GM06990 (cell line): ENCODE results near the gene LRCH4.
A peak's percentile ranks its signal among the peaks of the same experiment; 100 is the strongest.

Source experiments
- DNase-seq: peaks from one replicate; pipeline ENCODE4 v3.0.0-alpha.2; 2011; ENCODE audit not compliant: insufficient read length; ENCODE audit errors: extremely low read depth
- H3K27me3 ChIP-seq: replicated peaks from 2 replicates; pipeline ENCODE4 v1.6.0; 2011; ENCODE audit warnings: low read length; ENCODE audit not compliant: control insufficient read depth, insufficient read depth
- H3K36me3 ChIP-seq: 2 replicates; pipeline ENCODE4 v1.5.1; 2011; ENCODE audit warnings: low read length; ENCODE audit not compliant: control insufficient read depth, insufficient read depth
- H3K4me3 ChIP-seq: replicated peaks from 2 replicates; pipeline ENCODE4 v1.5.1; 2011; ENCODE audit warnings: low read depth, mild to moderate bottlenecking, control low read depth, low read length
- TF ChIP-seq, protein P1 (sequence below): IDR thresholded peaks from 2 replicates; pipeline ENCODE4 v1.5.1; 2011; ENCODE audit warnings: low read length, control low read depth, mild to moderate bottlenecking, inconsistent platforms; ENCODE audit not compliant: insufficient read depth, poor library complexity, severe bottlenecking

The LRCH4 gene

DNA sequence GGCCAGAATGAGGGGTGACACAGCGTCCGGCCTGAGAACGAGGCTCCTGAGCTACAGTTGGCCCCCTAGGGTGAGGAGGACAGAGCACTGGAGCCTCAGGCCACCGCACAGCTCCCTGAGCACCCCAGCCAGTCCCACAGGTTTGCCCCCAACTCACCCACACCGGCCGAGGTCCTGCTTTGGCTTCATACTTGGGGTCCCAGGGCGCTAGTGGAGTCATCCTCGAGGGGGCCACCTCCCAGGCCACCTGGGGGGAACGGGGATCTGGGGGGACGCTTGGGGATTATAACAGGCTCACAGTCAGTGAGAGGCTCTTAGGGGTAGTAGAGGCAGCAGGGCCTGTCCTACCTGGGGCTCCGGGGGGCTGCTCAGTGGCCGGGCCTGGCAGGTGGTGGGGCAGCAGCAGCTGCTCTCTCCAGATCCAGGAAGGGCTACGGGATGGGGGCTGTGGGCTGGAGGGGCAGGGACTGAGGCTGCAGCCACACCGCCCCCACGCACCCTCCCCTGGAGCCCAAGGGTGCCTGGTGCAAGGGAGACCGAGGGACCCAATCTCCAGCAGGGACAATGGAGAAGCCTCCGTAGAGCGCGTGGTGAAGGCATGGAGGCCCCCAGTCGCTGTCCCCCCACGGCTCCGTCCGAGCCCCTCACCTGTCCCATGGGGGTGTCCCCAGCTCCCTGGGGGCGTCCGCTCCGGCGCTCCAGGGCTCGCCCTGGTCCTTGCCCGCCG, 12.8 kb downstream of the LRCH4 start:
- no peak for DNase-seq
- H3K27me3 ChIP-seq: no peaks in the 10 kb centered on the region
- no peak overlapping the region for H3K4me3 ChIP-seq
- peaks cover 27% of the 10 kb centered on the region for H3K36me3 ChIP-seq
- TF ChIP-seq, protein P1, sequence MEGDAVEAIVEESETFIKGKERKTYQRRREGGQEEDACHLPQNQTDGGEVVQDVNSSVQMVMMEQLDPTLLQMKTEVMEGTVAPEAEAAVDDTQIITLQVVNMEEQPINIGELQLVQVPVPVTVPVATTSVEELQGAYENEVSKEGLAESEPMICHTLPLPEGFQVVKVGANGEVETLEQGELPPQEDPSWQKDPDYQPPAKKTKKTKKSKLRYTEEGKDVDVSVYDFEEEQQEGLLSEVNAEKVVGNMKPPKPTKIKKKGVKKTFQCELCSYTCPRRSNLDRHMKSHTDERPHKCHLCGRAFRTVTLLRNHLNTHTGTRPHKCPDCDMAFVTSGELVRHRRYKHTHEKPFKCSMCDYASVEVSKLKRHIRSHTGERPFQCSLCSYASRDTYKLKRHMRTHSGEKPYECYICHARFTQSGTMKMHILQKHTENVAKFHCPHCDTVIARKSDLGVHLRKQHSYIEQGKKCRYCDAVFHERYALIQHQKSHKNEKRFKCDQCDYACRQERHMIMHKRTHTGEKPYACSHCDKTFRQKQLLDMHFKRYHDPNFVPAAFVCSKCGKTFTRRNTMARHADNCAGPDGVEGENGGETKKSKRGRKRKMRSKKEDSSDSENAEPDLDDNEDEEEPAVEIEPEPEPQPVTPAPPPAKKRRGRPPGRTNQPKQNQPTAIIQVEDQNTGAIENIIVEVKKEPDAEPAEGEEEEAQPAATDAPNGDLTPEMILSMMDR: no peak

DNA sequence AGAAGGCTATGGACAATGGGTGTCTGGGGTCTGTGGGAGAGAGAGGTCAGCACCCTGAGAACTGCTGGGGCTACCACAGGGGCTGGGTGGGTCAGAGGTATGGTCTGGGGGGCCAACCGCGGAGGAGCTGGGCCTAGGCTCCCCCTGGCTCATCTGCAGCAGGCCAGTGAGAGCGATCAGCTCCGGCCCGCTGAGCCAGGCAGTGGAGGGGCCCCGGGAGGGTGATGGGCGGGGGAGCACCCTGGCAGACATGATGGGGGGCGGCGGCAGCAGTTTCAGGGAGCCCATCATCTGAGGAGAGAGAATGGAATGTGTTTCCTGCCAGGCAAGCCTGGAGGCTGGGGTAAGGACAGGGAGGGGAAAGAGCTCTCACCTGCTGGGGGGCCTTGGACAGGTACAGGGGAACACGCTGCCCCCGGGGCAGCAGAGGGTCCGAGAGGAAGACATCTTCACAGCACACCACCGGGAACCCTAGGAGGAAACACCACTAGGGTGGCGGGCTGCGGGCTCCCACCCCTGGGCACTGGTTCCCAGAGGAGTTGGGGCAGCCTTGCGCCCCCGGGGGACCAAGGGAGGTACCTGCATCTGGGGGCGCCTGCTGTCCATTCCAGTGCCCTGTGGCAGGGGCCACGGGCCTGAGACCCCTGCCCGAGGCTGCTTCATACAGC, 13.5 kb downstream of the LRCH4 start:
- no peak for DNase-seq
- peaks cover 20% of the 10 kb centered on the region for H3K36me3 ChIP-seq
- no peaks in the 10 kb centered on the region for H3K27me3 ChIP-seq
- TF ChIP-seq, protein P1: peak; percentile 9
- H3K4me3 ChIP-seq: no peak overlapping the region

DNA sequence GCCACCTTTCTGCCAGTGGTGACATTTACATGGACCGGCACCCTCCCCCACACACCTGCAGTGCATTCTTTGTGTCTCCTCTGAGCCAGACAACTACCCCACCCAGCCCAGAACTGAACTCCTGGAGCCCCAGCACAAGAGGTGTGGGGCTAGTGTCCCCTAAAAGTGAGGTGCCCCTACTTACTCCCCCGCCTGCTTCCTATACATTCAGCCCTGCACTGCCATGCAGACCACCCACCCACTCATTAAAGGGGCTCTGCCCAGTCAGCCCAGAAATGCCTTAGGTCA, 14.2 kb downstream of the LRCH4 start:
- H3K36me3 ChIP-seq: peaks cover 19% of the 10 kb centered on the region
- TF ChIP-seq, protein P1: no peak
- DNase-seq: no peak

DNA sequence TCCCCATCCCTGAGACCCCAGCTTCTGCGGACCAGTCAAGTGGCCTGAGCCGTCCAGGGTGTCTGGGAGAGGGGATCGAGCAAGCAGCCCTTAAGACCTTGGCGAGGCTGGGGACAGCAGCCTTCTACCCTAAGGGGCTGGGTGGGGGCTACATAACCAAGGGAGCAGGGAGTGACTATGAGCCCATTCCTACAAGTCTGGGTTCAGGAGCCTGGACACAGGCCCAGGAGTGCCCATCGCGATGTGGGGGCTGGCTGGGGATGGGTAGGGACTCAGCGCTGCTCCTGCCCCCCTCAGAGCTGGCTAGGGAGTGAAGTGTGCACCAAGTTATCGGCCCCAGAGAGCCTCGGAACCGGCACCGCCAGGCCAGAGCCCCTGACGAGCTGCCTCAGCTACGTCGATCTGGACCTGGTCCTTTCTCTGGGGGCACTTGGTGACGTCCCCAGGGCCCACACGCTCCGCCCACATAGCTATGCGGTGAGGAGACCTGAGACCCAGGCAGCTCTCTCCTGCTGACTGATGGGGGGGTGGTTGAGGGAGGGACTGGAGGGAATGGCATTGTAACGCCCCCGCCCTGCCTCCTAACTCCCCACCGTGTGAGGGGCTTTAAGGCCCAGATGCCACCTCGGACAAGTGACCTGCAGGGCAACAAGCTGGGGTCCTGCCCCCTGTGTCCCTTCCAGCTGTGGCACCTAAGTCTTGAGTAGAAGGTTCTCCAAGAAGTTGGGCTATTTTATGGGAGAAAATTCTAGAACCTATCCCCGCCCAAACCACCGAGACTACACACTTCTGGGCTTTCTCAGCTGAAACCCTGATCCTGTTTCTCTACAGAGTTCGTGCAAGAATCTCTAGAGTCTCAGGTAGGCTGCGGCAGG, 14.7 kb downstream of the LRCH4 start:
- Histone ChIP-seq H3K36me3 (peaks cover 17% of the 10 kb centered on the region), H3K27me3 (no peaks in the 10 kb centered on the region), H3K4me3 (no peak overlapping the region)
- DNase-seq: no peak
- TF ChIP-seq, protein P1: no peak

More for the DNA sequence above, 14.2 kb downstream of the LRCH4 start:
- H3K4me3 ChIP-seq: no peak overlapping the region
- no peaks in the 10 kb centered on the region for H3K27me3 ChIP-seq

DNA sequence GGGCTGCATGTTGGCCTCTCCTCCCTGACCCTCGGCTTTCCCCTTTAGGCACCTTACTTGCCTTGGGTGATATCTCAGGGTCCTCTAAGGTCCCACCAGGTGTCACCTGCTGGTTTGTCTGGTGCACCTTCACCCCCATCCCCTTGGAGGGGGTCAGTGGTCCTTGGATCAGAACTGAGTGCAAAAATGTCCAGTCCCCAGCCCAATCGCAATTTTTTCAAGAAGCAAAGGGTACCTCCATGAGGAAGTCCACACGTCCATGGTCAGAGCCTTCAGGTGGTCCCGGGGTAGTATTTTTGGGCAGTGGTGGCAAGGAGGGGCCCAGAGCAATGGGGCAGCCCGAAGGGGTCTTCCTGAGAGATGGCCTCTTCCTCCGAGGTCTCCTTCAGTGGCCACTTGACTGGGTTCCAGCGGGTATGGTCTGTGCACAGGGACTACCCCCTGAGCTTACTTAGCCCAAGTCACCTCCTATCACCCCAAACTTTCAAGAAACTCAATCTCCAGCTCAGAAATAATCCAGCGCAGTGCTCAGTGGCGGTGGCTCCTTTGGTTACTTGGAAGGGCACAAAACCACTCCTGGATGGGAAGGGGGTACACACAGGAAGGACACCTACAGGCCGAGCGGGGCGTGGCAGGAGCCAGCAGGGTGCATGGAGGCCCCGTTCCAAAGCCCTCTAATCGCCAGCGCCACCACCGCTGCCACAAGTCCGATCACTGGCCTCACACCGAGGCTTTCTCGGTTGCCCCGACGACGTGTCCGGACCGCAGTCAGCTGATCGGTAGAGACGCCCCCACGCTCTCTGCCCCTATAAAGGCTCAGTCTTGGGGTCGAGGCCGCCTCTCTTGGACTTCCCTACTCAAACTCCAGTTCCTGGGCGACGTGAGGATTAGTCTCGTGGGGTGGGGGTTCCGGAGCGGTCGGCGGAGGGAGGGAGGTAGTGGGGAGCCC, 16.8 kb downstream of the LRCH4 start:
- no peaks in the 10 kb centered on the region for H3K27me3 ChIP-seq
- DNase-seq: peak; percentile 68
- H3K36me3 ChIP-seq: peaks cover 15% of the 10 kb centered on the region
- TF ChIP-seq, protein P1: peak; percentile 44
- H3K4me3 ChIP-seq: no peak overlapping the region; the same call in 1 of the 2 replicates
